H1 (cell line): ENCODE measurements around the gene NR1I3.

Experiments used
- ATF3 ChIP-seq: IDR thresholded peaks from 2 replicates; pipeline ENCODE4 v1.6.1; 2011; ENCODE audit warnings: low read depth, mild to moderate bottlenecking, low read length; ENCODE audit not compliant: insufficient read depth
- CHD1 ChIP-seq: IDR thresholded peaks from 2 replicates; pipeline ENCODE4 v1.6.1; 2012; ENCODE audit warnings: low read depth, low read length, improper control_type of control experiment
- EZH2 ChIP-seq: fragments of 200-600 bp; sonication (generic); IDR thresholded peaks from 2 replicates; pipeline ENCODE4 v1.7.1; 2012; ENCODE audit warnings: low read depth, mild to moderate bottlenecking, moderate library complexity, low read length, inconsistent platforms; ENCODE audit not compliant: severe bottlenecking
- POLR2AphosphoS5 ChIP-seq: IDR thresholded peaks from 2 replicates; pipeline ENCODE4 v1.6.1; 2011; ENCODE audit warnings: low read depth, low read length
- TAF1 ChIP-seq: IDR thresholded peaks from 2 replicates; pipeline ENCODE4 v1.6.1; 2011; ENCODE audit warnings: mild to moderate bottlenecking, low read depth, low read length
- TF ChIP-seq, protein P1 (sequence below), 3 experiments: IDR thresholded peaks; 1 replicate in 2 of 3; 2 replicates in 1 of 3; pipeline versions ENCODE4 v1.5.1 to v1.6.1; 2011; ENCODE audit warnings: low read length in 3 of 3, mild to moderate bottlenecking in 3 of 3, inconsistent platforms in 2 of 3, low read depth in 1 of 3, moderate library complexity in 1 of 3; ENCODE audit not compliant: insufficient read depth in 1 of 3; ENCODE audit errors: control extremely low read depth in 1 of 3

DNA sequence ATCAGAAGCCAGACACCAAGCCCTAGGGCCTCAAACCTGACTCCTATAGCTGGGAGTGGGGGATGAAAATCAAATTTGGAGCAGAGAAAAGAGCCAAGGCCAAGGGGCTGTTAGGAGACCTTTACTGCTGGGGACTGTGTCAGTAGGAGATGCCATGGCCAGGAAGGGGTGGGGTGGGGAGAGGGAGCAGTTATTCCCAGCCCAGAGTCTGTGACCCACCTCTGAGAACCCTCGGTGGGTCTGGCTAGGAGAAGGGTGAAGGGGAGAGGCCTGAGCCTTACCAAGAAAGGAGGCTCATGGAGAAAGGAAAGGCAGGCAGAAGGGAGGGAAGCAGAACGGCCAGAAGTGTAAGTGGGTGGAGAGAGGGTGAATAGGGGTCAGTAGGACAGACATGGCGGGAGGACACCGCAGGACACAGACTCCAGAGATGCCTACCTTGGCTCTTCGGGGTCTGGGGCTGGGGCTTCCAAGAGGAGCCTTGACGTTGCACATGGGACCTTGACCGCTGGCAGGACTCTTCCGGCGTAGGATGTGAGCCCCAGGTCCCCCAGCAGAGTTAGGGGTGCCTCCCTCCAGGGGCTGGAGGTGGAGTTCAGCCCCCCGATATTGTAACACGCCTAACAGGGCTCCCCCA, 40.3 kb downstream of the NR1I3 start:
- TF ChIP-seq POLR2AphosphoS5, result no peak
- TF ChIP-seq TAF1, result no peak
- no peak for TF ChIP-seq CHD1
- TF ChIP-seq, protein P1, sequence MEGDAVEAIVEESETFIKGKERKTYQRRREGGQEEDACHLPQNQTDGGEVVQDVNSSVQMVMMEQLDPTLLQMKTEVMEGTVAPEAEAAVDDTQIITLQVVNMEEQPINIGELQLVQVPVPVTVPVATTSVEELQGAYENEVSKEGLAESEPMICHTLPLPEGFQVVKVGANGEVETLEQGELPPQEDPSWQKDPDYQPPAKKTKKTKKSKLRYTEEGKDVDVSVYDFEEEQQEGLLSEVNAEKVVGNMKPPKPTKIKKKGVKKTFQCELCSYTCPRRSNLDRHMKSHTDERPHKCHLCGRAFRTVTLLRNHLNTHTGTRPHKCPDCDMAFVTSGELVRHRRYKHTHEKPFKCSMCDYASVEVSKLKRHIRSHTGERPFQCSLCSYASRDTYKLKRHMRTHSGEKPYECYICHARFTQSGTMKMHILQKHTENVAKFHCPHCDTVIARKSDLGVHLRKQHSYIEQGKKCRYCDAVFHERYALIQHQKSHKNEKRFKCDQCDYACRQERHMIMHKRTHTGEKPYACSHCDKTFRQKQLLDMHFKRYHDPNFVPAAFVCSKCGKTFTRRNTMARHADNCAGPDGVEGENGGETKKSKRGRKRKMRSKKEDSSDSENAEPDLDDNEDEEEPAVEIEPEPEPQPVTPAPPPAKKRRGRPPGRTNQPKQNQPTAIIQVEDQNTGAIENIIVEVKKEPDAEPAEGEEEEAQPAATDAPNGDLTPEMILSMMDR (IDR thresholded peaks at IDR 0.05; ENCODE audit: control extremely low read depth in 1 of 3, insufficient read depth in 1 of 3, low read depth in 1 of 3, low read length in 3 of 3), result no peak
- no peak for TF ChIP-seq ATF3
- no peak for TF ChIP-seq EZH2
